Uterus (tissue), 2 donors: ENCODE data around the gene NOS1AP.

Source experiments
- POLR2A ChIP-seq, 2 donors: fragments of 450-650 bp; IDR thresholded peaks; one replicate each; pipeline ENCODE4 v1.6.1; 2016; ENCODE audit warnings: antibody characterized with exemption in 2 of 2, mild to moderate bottlenecking in 1 of 2, moderate library complexity in 1 of 2
- TF ChIP-seq, protein P1 (sequence below), 4 experiments: fragments of 200-600 bp in 2 of 4; fragments of 450-650 bp in 2 of 4; sonication (generic) in 2 of 4; IDR thresholded peaks; one replicate each; pipeline ENCODE4 v1.5.1; 2016 to 2019; ENCODE audit warnings: antibody characterized with exemption in 4 of 4, mild to moderate bottlenecking in 2 of 4, moderate library complexity in 1 of 4

DNA sequence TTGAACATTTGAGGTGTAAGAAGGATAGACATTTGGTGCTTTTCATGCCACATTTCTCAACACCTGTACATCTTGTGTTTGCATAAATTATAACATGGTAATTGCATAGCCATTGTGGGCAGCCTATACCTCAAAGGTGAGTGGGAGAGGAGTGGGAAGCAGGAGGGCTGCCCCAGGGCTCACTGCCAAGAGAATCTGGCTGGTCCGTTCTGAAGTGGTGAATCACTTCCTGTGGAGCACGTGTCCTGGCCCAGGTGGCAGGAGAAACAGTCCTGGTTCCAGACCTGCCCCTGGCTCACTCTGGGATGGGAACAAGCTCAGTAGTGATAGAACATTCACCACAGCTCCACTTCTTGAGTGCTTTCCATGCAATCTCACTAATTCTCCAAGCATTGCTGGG lies 34.2 kb upstream of the NOS1AP start:
- TF ChIP-seq, protein P1, sequence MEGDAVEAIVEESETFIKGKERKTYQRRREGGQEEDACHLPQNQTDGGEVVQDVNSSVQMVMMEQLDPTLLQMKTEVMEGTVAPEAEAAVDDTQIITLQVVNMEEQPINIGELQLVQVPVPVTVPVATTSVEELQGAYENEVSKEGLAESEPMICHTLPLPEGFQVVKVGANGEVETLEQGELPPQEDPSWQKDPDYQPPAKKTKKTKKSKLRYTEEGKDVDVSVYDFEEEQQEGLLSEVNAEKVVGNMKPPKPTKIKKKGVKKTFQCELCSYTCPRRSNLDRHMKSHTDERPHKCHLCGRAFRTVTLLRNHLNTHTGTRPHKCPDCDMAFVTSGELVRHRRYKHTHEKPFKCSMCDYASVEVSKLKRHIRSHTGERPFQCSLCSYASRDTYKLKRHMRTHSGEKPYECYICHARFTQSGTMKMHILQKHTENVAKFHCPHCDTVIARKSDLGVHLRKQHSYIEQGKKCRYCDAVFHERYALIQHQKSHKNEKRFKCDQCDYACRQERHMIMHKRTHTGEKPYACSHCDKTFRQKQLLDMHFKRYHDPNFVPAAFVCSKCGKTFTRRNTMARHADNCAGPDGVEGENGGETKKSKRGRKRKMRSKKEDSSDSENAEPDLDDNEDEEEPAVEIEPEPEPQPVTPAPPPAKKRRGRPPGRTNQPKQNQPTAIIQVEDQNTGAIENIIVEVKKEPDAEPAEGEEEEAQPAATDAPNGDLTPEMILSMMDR (IDR thresholded peaks at IDR 0.05) = no peak
- TF ChIP-seq POLR2A (IDR thresholded peaks at IDR 0.05) = no peak
